Sigmoid colon (tissue), 3 donors: ENCODE measurements around the gene CD226.

Experiments used
- CTCF ChIP-seq, 4 experiments: fragments of 450-650 bp in 3 of 4; fragments of 200-600 bp in 1 of 4; IDR thresholded peaks; one replicate each; pipeline ENCODE4 v1.5.1; 2016 to 2019; ENCODE audit warnings: antibody characterized with exemption in 4 of 4, mild to moderate bottlenecking in 3 of 4, moderate library complexity in 2 of 4
- POLR2A ChIP-seq, 2 donors: fragments of 450-650 bp; IDR thresholded peaks; one replicate each; pipeline ENCODE4 v1.6.1; 2016; ENCODE audit warnings: antibody characterized with exemption in 2 of 2, mild to moderate bottlenecking in 2 of 2, moderate library complexity in 2 of 2

DNA sequence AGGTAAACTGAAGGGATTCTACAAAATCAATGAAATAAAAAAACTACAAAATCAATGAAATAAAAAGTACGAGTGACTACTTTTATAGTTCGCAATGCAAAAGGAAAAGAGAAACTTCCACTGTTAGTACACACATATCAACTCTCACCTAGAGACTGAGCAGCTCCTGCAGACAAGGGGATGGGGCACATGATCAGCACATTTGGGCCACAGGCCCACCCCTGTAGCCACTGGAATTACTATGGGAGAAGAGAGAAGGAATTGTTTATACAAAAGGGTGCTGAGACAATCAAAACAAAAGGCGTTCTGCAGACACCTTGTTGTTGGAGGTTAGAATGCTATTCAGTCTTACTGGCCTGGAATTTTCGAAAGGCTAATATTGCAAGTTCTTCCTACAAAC, 34.7 kb upstream of the CD226 start:
- TF ChIP-seq CTCF (IDR thresholded peaks at IDR 0.05) (no peak), POLR2A (IDR thresholded peaks at IDR 0.05) (no peak)
